Body of pancreas (tissue), 4 donors: ENCODE data around the gene ARV1.

ENCODE experiments used
- CTCF ChIP-seq, 7 experiments: fragments of 450-650 bp in 4 of 7; fragments of 200-600 bp in 3 of 7; sonication (generic) in 3 of 7; IDR thresholded peaks; one replicate each; pipeline ENCODE4 v1.5.1; 2016 to 2019; ENCODE audit warnings: antibody characterized with exemption in 7 of 7
- POLR2A ChIP-seq, 3 donors: fragments of 450-650 bp; IDR thresholded peaks; one replicate each; pipeline ENCODE4 v1.6.1; 2016; ENCODE audit warnings: antibody characterized with exemption in 3 of 3, mild to moderate bottlenecking in 2 of 3

GRCh38 chr1:230940848-230941247 is 38.0 kb upstream of the ARV1 start:
- TF ChIP-seq CTCF (IDR thresholded peaks at IDR 0.05), result no peak
- TF ChIP-seq POLR2A (IDR thresholded peaks at IDR 0.05), result no peak
